Activated CD8-positive, alpha-beta memory T cell treated with anti-CD3 and anti-CD28 coated beads for 24 hours (primary cell): Measurements from ENCODE around the gene HAUS5.

ENCODE experiments used
- DNase-seq: peaks from one replicate; pipeline ENCODE4 v3.0.0-alpha.2; 2020

The HAUS5 gene

DNA sequence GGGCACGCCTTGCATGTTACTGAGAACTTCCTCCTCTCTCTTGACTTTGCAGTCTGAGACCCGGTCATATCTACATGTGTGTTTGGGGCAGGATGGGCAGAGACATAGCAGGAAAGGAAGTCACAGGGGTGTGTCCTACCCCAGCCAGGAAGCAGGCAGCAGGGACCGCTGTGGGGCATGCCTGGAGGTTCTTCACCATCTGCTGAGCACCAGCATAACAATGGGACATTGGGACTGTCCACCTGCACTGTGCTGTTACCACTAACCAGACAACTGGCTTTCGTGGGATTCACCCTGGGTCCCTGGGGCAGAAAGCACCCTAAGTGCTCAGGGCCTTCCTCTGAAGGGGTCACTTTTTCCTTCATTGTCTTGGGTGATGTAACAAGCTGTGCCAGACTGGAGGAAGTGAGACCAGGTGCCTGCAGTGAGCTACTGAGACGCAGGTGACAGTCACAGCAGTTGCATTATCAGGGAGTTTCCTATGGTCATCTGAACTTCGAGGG is 2.6 kb upstream of the HAUS5 start:
- no peak for DNase-seq

GRCh38 chr19:35612224-35612558 is 344 bp upstream of the HAUS5 start:
- no peak for DNase-seq

- no peak for DNase-seq
These were observed 1.0 kb downstream of the HAUS5 start for GRCh38 chr19:35613574-35613973.

DNA sequence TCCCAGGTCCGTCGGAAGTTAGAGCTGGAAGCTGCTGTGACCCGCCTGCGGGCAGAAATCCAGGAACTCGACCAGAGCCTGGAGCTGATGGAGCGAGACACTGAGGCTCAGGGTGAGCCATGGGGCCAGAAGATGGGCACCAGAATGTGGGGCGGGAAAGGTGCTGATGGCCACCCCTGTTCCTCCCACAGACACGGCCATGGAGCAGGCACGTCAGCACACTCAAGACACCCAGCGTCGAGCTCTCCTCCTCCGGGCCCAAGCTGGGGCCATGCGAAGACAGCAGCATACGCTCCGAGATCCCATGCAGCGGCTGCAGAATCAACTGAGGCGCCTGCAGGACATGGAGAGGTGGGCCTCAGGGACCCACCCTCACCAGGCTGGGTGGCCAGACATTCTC is 2.5 kb downstream of the HAUS5 start:
- DNase-seq, result no peak

- no peak for DNase-seq
These were observed 6.3 kb downstream of the HAUS5 start for GRCh38 chr19:35618857-35619256.

GRCh38 chr19:35619290-35619923 is 6.9 kb downstream of the HAUS5 start:
- DNase-seq, result no peak

DNA sequence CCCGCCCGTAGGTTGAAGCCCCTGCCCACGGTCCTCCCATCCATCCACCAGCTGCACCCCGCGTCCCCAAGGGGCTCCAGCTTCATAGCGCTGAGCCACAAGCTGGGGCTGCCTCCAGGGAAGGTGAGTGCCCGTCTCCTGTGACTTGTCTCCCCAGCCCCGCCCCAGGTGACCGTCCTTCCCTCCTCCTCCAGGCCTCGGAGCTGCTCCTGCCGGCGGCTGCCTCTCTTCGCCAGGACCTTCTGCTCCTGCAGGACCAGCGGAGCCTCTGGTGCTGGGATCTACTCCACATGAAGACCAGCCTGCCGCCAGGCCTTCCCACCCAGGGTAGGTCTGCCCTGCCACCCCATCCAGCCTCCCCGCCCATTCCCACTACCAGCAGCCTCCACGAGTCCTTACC is 7.5 kb downstream of the HAUS5 start:
- DNase-seq, result no peak

DNA sequence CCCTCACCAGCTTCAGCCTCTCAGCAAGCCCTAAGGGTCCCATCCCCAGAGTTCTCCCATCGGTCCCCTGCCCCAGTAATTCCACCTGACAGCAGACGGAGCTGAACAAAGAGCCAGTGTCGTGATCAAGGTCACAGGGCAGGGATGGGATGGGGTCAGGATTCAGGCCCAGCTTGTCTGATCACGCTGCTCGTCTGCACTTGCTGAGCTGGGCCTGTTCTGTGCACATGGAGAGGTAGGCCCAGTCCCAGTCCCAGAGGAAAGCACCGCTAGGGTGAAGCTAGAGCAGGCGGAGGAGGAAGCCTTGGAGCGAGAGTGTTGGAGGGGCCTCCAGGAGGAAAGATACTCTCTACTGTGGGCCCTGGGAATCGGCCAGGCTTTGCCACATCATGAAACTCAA is 9.2 kb downstream of the HAUS5 start:
- DNase-seq, result no peak

DNA sequence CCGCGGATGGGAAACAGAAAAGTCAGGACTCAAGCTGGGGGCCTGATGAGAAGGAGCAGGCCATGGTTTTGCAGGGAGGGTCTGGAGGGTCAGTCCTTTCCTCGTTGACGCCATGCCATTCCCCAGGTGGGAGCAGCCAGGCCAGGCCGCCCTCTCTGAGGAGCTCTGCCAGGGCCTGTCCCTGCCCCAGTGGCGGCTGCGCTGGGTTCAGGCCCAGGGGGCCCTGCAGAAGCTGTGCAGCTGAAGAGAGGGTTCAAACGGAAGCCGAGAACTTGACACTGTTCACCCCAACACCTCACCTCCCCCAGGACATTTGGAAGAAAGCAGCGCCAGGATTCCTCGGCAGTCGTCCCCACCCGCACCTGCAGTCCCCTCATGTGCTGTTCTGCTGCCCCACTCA is 10.2 kb downstream of the HAUS5 start:
- DNase-seq, result no peak

- no peak for DNase-seq
These were observed 10.9 kb downstream of the HAUS5 start for GRCh38 chr19:35623327-35624010.

DNA sequence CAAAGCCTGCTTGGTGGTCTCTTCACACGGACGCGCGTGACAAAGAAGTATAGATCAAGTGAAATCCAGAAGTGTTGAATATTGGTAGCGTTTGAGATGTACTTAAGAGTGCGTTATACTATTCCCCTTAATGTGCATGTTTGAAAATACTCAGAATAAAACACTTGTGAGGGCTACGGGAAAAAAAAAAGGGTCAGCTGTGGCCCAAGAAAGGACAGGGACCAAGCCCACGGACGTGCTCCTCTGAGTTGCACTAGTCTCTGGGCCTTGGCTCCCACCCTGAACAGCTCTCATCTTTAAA is 15.7 kb downstream of the HAUS5 start:
- DNase-seq, result no peak

- DNase-seq, result peak; percentile 100
These were observed 16.2 kb downstream of the HAUS5 start, which contains the start of gene RBM42 for GRCh38 chr19:35628565-35629331. Gene RBM42 (plus strand): TSS chr19:35629036. CDS start chr19:35629154, 118 bp downstream.

DNA sequence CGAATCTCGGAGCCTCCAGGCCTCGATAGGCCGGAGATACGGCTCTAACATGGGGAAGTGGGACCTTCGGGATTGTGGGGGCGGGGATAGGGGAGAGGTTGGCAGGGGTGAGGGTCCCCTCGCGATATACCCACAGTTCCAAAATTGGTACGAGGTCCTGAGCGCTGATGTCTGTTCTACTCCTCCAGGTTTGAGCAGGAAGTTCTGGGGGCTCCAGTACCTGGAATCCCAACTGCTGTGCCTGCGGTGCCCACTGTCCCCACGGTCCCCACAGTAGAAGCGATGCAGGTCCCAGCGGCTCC is 16.7 kb downstream of the HAUS5 start:
- DNase-seq, result no peak

GRCh38 chr19:35633727-35634440 is 21.3 kb downstream of the HAUS5 start:
- DNase-seq, result no peak

DNA sequence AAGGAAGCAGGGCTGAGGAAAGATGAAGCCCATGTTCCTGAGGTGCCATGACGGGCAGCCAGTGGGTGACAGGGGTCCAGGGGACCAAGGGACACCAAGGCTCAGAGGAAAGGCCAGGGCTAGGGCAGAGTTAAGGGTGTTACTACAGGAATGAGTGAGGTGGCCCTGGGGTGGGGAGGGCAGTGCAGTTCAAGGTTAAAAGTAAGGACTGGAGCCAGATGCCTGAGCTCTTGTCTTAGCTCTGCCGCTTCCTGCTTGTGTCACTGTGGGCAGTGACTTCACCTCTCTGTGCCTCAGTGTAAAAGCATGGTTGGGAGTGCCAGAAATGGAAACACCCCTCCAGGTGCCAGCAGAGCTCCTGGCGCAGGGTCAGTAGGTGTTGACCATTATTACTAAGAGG is 24.1 kb downstream of the HAUS5 start:
- DNase-seq, result no peak

GRCh38 chr19:35637165-35637564 is 24.6 kb downstream of the HAUS5 start:
- no peak for DNase-seq

DNA sequence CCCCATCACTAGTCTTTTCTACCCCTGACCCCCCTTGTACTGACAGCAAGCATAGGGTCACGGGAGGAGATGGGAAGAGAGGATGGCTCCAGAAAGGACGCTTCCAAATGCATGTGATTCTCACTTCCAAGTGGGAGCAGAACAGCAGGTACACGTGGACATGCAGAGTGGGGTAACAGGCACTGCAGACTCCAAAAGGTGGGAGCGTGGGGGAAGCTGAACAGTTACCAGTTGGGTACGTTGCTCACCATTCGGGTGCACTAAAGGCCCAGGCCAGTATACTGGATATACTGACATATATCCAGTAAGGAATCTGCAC is 26.7 kb downstream of the HAUS5 start:
- DNase-seq, result no peak

DNA sequence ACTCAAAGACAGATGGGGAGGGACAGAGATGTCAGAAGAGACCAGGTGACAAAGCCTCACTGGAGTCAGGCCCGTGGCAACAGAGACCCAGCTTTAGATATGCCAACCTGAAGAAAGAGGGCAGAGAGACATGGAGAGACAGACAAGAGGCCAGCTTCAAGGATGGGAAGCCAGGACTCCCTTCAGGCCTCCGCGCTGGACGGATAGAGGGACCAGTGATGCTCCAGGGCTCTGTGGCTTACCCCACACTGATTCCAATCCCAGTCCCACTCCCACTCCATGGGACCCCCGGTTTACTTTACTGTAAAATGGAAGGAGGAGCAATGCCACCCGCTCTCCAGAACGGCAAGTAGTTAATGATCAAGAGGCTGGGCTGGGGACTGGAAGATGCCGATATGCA is 27.3 kb downstream of the HAUS5 start:
- no peak for DNase-seq

DNA sequence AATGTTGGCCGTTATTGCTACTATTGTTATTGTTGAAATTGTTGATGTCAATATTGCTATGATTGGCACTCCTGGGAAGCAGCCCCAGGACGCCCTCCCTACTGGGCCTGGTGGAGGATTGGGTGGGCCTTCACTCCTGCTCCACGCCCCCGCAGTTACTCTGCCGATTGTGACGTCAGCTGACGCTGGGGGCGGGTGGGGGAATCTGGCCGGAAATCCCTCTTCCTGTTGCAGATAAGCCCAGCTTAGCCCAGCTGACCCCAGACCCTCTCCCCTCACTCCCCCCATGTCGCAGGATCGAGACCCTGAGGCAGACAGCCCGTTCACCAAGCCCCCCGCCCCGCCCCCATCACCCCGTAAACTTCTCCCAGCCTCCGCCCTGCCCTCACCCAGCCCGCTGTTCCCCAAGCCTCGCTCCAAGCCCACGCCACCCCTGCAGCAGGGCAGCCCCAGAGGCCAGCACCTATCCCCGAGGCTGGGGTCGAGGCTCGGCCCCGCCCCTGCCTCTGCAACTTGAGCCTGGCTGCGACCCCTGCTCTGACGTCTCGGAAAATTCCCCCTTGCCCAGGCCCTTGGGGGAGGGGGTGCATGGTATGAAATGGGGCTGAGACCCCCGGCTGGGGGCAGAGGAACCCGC is 29.1 kb downstream of the HAUS5 start, which contains the start of gene ETV2:
TSS of gene ETV2 (plus strand) at position 231 of the 637 bp plus-strand sequence. CDS start 716 bp downstream, outside the sequence.
- DNase-seq, result peak; percentile 77

DNA sequence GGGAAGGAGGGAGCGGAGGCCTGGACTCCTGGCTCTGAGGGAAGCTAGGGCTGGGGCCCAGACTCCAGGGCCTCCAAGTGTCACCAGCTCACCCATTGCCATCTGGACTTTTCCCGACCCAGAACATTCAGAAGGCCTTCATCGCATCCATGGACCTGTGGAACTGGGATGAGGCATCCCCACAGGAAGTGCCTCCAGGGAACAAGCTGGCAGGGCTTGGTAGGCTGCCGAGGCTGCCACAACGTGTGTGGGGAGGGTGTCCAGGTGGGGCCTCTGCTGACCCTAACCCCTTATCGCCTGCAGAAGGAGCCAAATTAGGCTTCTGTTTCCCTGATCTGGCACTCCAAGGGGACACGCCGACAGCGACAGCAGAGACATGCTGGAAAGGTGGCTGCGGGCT is 29.8 kb downstream of the HAUS5 start:
- DNase-seq, result no peak

DNA sequence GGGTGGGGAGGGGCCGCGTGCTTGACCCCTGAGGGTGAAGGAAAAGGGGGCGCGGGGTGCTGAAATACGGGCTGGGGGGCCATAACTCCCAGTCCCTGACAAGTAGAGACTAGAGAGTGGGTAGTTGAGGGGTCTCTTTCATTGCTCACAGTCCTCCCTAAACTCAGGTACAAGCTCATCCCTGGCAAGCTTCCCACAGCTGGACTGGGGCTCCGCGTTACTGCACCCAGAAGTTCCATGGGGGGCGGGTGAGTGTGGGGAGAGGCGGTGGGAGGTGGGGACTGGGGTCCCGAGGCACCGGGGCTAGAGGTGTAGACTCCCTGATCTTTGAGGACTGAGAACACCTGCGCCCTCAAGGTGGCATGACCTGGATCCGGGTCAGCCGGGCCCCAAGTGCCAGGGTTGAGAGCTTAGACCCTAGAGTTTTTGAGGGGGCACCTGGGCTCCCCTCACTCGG is 30.3 kb downstream of the HAUS5 start:
- no peak for DNase-seq

GRCh38 chr19:35643255-35644205 is 31.0 kb downstream of the HAUS5 start:
- DNase-seq, result peak; percentile 95
